ENCODE results near the gene PRKAR1B.

- TF ChIP-seq CTCF (conservative IDR thresholded peaks at IDR 0.05) = no peak
- TF ChIP-seq ZFX (IDR thresholded peaks at IDR 0.05) = no peak
Observed at GRCh38 chr7:567305-567883, 159.7 kb downstream of the PRKAR1B start.

All from C4-2B (cell line).